Kidney epithelial cell (primary cell): ENCODE data around the gene TRAF4. TPM values are rescaled to one million over a fixed set of nuclear protein-coding genes. Genes with fewer than 3 reads are reported as not detected.

Source experiments
- DNase-seq: peaks from one replicate; pipeline ENCODE4 v3.0.0-alpha.2; 2010; ENCODE audit warnings: low read depth
- H3K27me3 ChIP-seq: 2 replicates; pipeline ENCODE4 v1.6.0; 2011; ENCODE audit warnings: low read length; ENCODE audit not compliant: control insufficient read depth, insufficient read depth
- H3K36me3 ChIP-seq: 2 replicates; pipeline ENCODE4 v1.5.1; 2011; ENCODE audit warnings: low read length; ENCODE audit not compliant: control insufficient read depth, insufficient read depth
- H3K4me3 ChIP-seq: 2 replicates; pipeline ENCODE4 v1.5.1; 2011; ENCODE audit warnings: low read depth, mild to moderate bottlenecking, control low read depth, low read length
- total RNA-seq: library from RNA; depleted of rRNA; stranded (reverse); fragments of >200 nt; gene quantifications from 2 replicates; pipeline ENCODE4 v1.2.3, GENCODE V29; 2015
- TF ChIP-seq, protein P1 (sequence below): IDR thresholded peaks from 2 replicates; pipeline ENCODE4 v1.5.1; 2011; ENCODE audit warnings: mild to moderate bottlenecking, moderate library complexity, low read length, control low read depth, inconsistent platforms; ENCODE audit not compliant: insufficient read depth, poor library complexity, severe bottlenecking

Gene TRAF4
- total RNA-seq, 1 donor from 2014 or later: 174 TPM

DNA sequence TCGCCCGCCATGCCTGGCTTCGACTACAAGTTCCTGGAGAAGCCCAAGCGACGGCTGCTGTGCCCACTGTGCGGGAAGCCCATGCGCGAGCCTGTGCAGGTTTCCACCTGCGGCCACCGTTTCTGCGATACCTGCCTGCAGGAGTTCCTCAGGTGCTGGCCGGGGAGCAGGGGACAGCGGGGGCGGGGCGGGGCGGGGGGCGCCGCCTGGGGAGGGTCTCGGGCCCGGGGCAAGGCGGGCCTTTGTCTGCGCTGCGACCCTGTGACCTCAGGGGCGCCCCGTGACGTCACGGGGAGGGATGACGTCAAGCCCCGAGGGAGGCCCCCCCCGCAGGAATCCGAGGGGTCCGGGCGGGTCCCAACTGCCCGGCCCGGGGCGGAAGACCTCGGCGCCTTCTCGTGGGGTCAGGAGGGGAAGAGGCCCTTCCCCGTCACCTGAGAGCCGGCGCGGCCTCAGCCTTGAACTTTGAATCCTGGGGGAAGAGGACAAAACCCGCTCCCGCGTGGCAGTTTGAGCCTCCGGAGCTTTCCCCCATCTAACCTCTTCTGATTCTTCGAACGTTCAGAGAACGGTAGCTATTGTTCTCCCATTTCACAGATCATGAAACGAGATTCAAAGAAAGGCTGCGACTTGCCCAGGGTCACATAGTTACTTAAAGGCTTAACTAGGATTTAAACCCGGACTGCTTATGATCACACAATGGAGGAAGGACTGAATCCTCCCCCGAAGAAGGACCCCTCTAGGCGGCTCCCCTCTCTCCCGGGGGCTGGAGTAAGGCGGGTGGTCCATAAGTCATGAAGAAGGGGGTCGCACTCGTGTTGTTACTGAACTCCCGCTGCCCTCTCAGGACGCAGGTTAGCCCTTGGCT lies 527 bp downstream of the TRAF4 start:
- H3K27me3 ChIP-seq: no peaks in the 10 kb centered on the region
- TF ChIP-seq, protein P1, sequence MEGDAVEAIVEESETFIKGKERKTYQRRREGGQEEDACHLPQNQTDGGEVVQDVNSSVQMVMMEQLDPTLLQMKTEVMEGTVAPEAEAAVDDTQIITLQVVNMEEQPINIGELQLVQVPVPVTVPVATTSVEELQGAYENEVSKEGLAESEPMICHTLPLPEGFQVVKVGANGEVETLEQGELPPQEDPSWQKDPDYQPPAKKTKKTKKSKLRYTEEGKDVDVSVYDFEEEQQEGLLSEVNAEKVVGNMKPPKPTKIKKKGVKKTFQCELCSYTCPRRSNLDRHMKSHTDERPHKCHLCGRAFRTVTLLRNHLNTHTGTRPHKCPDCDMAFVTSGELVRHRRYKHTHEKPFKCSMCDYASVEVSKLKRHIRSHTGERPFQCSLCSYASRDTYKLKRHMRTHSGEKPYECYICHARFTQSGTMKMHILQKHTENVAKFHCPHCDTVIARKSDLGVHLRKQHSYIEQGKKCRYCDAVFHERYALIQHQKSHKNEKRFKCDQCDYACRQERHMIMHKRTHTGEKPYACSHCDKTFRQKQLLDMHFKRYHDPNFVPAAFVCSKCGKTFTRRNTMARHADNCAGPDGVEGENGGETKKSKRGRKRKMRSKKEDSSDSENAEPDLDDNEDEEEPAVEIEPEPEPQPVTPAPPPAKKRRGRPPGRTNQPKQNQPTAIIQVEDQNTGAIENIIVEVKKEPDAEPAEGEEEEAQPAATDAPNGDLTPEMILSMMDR: no peak
- H3K4me3 ChIP-seq: peak overlapping the region; percentile 59
- peaks cover 6% of the 10 kb centered on the region for H3K36me3 ChIP-seq
- no peak for DNase-seq

DNA sequence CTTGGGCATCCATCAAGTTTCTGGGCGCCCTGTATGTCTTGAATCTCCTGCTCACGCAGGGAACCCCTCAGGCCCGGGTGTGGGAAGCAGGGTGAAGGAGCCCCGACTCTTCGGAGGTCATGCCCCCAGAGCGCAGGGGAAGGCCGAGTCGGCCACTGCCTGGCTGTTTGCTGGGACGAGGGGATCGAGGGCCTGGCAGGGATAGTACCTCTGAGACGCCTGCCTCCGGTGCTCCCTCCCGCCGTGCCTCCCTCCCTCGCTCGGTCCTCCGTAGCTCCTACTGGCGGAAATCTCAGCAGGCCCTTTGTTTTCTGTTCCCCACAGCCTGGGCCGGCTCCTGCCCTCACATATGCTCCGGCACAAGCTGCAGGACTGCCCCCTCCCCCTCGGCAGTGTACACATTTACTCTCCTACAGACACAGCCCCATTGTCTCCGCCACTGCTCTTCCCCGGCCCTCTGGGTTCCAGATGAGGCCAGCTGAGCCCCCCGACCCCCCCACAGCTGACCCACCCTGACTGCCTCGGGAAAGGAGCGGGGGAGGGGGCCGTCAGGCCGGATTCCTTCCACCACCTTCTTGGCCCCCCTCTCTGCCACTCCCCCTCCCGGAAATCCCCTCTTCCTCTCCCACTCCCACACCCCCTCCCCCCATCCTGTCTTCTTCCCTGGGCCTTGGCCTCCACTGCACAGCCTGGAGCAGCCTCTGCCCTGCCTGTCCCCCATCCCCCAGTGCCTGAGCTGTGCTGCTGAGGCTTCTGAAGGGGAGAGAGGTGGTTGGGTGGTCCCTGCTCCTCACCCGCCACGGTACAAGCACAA lies 1.4 kb downstream of the TRAF4 start:
- TF ChIP-seq, protein P1: no peak
- no peak for DNase-seq
- Histone ChIP-seq H3K36me3 (peaks cover 6% of the 10 kb centered on the region), H3K4me3 (peak overlapping the region; percentile 59), H3K27me3 (no peaks in the 10 kb centered on the region)

DNA sequence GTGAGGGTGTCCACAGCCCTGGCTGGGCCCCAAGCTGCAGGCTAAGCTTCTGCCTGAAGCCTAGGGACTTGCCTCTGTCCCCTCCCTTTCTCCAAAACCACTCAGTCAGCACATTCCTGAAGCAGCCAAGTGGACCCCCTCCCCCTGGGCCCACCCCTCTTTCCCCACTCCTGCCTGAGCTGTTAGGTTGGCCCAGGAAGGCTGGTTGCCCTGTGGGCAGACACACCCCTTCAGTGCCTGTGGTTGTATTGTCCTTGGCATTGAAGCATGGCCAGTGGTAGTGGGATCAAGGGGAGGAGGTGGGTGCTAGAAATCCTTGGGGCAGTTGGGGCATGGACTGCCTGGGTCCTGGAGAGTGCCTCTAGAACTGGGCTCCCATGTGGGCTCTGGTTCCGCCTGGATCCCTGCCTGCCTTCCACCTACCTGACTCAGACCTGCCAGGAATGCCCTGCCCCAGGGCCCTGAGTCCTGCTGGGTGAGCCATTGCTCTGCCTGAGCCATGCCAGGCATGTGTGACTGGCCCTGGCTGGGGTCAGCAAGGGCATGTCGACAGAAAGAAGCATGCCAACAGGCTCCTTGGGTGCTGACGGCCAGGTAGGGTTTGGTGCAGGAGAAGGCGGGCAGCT lies 2.1 kb downstream of the TRAF4 start:
- H3K27me3 ChIP-seq: no peaks in the 10 kb centered on the region
- H3K36me3 ChIP-seq: peaks cover 9% of the 10 kb centered on the region
- TF ChIP-seq, protein P1: no peak
- peak overlapping the region; percentile 59 for H3K4me3 ChIP-seq
- DNase-seq: no peak

DNA sequence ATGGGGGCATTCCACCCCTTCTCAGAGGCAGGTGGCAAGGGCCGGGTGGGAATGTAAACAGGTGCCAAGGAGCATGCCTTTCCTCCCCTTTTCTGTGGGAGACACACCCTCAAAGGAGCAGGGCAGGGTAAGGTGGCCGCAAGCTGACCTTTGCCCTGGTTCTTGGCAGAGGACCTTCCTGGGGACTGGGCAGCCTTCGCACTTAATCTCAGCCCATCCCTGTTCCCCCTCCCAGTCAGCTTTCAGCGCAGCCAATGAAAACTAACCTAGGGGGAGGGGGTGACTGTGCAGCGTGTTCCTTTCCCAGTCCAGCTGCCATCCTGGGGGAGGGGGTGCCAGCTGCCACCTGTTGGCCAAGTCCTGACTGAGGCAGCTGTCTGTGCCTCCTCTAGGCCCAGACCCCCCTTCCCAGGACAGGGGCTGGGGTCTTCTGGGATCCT lies 2.8 kb downstream of the TRAF4 start:
- DNase-seq: no peak
- H3K27me3 ChIP-seq: no peaks in the 10 kb centered on the region
- peaks cover 9% of the 10 kb centered on the region for H3K36me3 ChIP-seq
- no peak overlapping the region for H3K4me3 ChIP-seq
- TF ChIP-seq, protein P1: no peak

DNA sequence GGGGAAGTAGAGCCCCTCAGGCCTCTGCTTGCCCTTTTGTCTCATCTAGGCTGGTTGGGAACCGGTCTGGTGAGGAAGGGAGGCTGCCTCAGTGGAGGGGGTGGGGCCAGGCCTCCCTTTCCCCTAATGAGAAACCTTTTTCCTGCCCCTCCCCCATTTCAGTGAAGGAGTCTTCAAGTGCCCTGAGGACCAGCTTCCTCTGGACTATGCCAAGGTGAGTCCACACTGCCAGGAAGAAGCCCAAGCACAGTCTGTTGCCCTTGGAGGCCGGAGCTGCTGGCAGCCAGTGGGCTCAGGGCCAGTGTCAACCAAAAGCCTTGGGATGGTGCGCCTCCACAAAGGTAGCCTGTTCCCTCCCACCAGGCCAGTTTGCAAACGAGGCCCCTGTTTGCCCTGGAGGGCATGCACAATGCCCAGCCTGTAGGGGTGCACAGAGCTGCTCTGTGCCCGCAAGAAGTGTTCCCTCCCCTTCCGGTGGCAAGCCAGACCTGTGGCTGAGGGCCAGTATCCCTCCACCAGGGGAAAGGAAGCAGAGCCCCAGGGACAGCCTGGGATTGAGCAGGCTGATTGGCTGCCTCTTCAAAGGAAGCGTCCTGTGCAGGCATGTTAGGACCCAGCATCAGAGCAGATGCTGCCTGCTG lies 3.4 kb downstream of the TRAF4 start:
- Histone ChIP-seq H3K27me3 (no peaks in the 10 kb centered on the region), H3K4me3 (no peak overlapping the region), H3K36me3 (peaks cover 9% of the 10 kb centered on the region)
- DNase-seq: no peak
- TF ChIP-seq, protein P1: no peak
